GM23338 (cell line): ENCODE data around the gene RXFP3. TPM values are rescaled to one million over a fixed set of nuclear protein-coding genes. Genes with fewer than 3 reads are reported as not detected.

Experiments used
- ATAC-seq: fragments of 200-7000 bp; cut with Tn5 transposase; 3 replicates; pipeline ENCODE4 v1.9.1; 2020
- DNase-seq: peaks from one replicate; pipeline ENCODE4 v3.0.0-alpha.2; 2015; ENCODE audit warnings: low spot score
- H2AFZ ChIP-seq: fragments of 200-600 bp; sonication (generic); 2 replicates; pipeline ENCODE4 v1.8.0; 2016; ENCODE audit warnings: antibody characterized with exemption, mild to moderate bottlenecking, moderate library complexity
- H3F3A ChIP-seq: fragments of 200-600 bp; sonication (generic); replicated peaks from 2 replicates; pipeline ENCODE4 v1.8.0; 2017; ENCODE audit warnings: antibody characterized with exemption, mixed run types, low read depth
- H3K27ac ChIP-seq: fragments of 200-600 bp; sonication (generic); 2 replicates; pipeline ENCODE4 v1.6.1; 2016; ENCODE audit warnings: low read depth
- H3K27me3 ChIP-seq: fragments of 200-600 bp; sonication (generic); 2 replicates; pipeline ENCODE4 v1.8.0; 2016; ENCODE audit warnings: mild to moderate bottlenecking, mixed run types, moderate library complexity; ENCODE audit not compliant: insufficient read depth
- H3K36me3 ChIP-seq: fragments of 200-600 bp; sonication (generic); 2 replicates; pipeline ENCODE4 v1.8.0; 2016; ENCODE audit warnings: mild to moderate bottlenecking; ENCODE audit not compliant: insufficient read depth
- H3K4me1 ChIP-seq: fragments of 200-600 bp; sonication (generic); 2 replicates; pipeline ENCODE4 v1.8.0; 2016; ENCODE audit warnings: mild to moderate bottlenecking, moderate library complexity; ENCODE audit not compliant: insufficient read depth
- H3K4me2 ChIP-seq: fragments of 200-600 bp; sonication (generic); 2 replicates; pipeline ENCODE4 v1.7.1; 2017; ENCODE audit warnings: mixed run types
- H3K4me3 ChIP-seq: fragments of 200-600 bp; sonication (generic); 2 replicates; pipeline ENCODE4 v1.6.1; 2016; ENCODE audit warnings: mixed run types
- H3K79me2 ChIP-seq: fragments of 200-600 bp; sonication (generic); replicated peaks from 2 replicates; pipeline ENCODE4 v1.8.0; 2017; ENCODE audit warnings: mild to moderate bottlenecking; ENCODE audit not compliant: insufficient read depth
- H3K9me2 ChIP-seq: fragments of 200-600 bp; sonication (generic); 2 replicates; pipeline ENCODE4 v1.8.0; 2017; ENCODE audit not compliant: insufficient read depth
- H4K20me1 ChIP-seq: fragments of 200-600 bp; sonication (generic); replicated peaks from 2 replicates; pipeline ENCODE4 v1.8.0; 2017; ENCODE audit warnings: mild to moderate bottlenecking; ENCODE audit not compliant: insufficient read depth
- H3K27ac Mint-ChIP-seq: 2 replicates; pipeline ENCODE4 v1.8.0; 2020; ENCODE audit warnings: inconsistent platforms, mild to moderate bottlenecking, moderate library complexity, mixed read lengths
- H3K27me3 Mint-ChIP-seq: 3 replicates; pipeline ENCODE4 v1.8.0; 2022; ENCODE audit warnings: low read depth, mild to moderate bottlenecking, moderate library complexity, mixed read lengths, inconsistent platforms; ENCODE audit not compliant: insufficient read depth, poor library complexity
- H3K36me3 Mint-ChIP-seq: 3 replicates; pipeline ENCODE4 v1.8.0; 2021; ENCODE audit warnings: low read depth, mild to moderate bottlenecking, inconsistent platforms, moderate library complexity, mixed read lengths
- H3K4me1 Mint-ChIP-seq: 3 replicates; pipeline ENCODE4 v1.8.0; 2020; ENCODE audit warnings: mild to moderate bottlenecking, inconsistent platforms, mixed read lengths
- H3K4me3 Mint-ChIP-seq: 3 replicates; pipeline ENCODE4 v1.8.0; 2021; ENCODE audit warnings: moderate library complexity, mild to moderate bottlenecking, inconsistent platforms, mixed read lengths
- H3K9me3 Mint-ChIP-seq: 3 replicates; pipeline ENCODE4 v1.8.0; 2020; ENCODE audit warnings: moderate library complexity, mild to moderate bottlenecking, inconsistent platforms, mixed read lengths
- CREB1 ChIP-seq: fragments of 250-450 bp; sonication (Bioruptor Pico); IDR thresholded peaks from 2 replicates; pipeline ENCODE4 v1.5.0; 2020; ENCODE audit warnings: low read depth, mild to moderate bottlenecking, moderate library complexity
- EZH2 ChIP-seq: fragments of 200-600 bp; sonication (generic); IDR thresholded peaks from one replicate; pipeline ENCODE4 v1.8.0; 2017; ENCODE audit warnings: antibody characterized with exemption, mild to moderate bottlenecking, low read depth; ENCODE audit not compliant: unreplicated experiment
- EZH2phosphoT487 ChIP-seq: fragments of 200-600 bp; sonication (generic); IDR thresholded peaks from one replicate; pipeline ENCODE4 v1.8.1; 2018; ENCODE audit warnings: antibody characterized with exemption; ENCODE audit not compliant: unreplicated experiment
- JUNB ChIP-seq: IDR thresholded peaks from one replicate; pipeline ENCODE4 v1.6.1; 2016; ENCODE audit warnings: antibody characterized with exemption; ENCODE audit not compliant: unreplicated experiment
- NANOG ChIP-seq: IDR thresholded peaks from 2 replicates; pipeline ENCODE4 v1.6.1; 2016; ENCODE audit warnings: antibody characterized with exemption, borderline replicate concordance
- STAT1 ChIP-seq: IDR thresholded peaks from one replicate; pipeline ENCODE4 v1.6.1; 2016; ENCODE audit warnings: antibody characterized with exemption; ENCODE audit not compliant: unreplicated experiment
- ZNF114 ChIP-seq: fragments of 250-450 bp; sonication (Bioruptor Pico); IDR thresholded peaks from 2 replicates; pipeline ENCODE4 v1.5.0; 2020; ENCODE audit warnings: mild to moderate bottlenecking, moderate library complexity
- ZNF331 ChIP-seq: fragments of 250-450 bp; sonication (Bioruptor Pico); IDR thresholded peaks from 2 replicates; pipeline ENCODE4 v1.5.0; 2020; ENCODE audit warnings: low read depth, mild to moderate bottlenecking, moderate library complexity
- polyA plus RNA-seq: library from polyadenylated mRNA; unstranded; fragments of >200 nt; fragmentation: Nextera tagmentation; extraction: Ambion mirVana; gene quantifications from 2 replicates; pipeline ENCODE4 v1.2.1, GENCODE V29; 2016
- total RNA-seq: library from RNA; depleted of rRNA; stranded (reverse); fragments of >200 nt; shearing (Covaris generic); gene quantifications from 2 replicates; pipeline ENCODE4 v1.2.3, GENCODE V29; 2014
- TF ChIP-seq, protein P1 (sequence below): IDR thresholded peaks from one replicate; pipeline ENCODE4 v1.6.1; 2018; ENCODE audit warnings: antibody characterized with exemption; ENCODE audit not compliant: unreplicated experiment
- TF ChIP-seq, protein P2 (sequence below): fragments of 250-450 bp; sonication (Bioruptor Pico); IDR thresholded peaks from 2 replicates; pipeline ENCODE4 v1.5.0; 2020; ENCODE audit warnings: mild to moderate bottlenecking, moderate library complexity

Gene RXFP3
- total and polyA plus RNA-seq, 2 experiments from 2014 or later, result not detected

DNA sequence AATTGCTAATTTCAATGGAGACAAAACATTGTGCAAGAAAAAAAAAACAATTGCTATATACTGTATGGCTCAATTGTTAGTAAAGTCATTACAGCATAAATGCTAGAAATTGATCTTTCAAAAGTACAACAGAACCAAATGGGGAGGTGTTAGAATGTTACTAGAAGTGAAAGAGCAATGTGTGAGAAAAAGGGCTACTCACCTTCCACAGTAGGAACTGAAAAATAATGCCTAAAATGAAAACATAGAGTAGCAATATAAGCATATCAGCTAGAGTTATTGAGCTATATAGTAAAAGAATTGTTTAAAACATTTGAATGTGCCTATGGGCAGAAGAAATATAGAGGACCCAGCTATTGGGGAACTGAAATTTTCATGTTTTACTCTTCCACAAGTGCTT lies 10.9 kb upstream of the RXFP3 start (continued):
- TF ChIP-seq, protein P1, sequence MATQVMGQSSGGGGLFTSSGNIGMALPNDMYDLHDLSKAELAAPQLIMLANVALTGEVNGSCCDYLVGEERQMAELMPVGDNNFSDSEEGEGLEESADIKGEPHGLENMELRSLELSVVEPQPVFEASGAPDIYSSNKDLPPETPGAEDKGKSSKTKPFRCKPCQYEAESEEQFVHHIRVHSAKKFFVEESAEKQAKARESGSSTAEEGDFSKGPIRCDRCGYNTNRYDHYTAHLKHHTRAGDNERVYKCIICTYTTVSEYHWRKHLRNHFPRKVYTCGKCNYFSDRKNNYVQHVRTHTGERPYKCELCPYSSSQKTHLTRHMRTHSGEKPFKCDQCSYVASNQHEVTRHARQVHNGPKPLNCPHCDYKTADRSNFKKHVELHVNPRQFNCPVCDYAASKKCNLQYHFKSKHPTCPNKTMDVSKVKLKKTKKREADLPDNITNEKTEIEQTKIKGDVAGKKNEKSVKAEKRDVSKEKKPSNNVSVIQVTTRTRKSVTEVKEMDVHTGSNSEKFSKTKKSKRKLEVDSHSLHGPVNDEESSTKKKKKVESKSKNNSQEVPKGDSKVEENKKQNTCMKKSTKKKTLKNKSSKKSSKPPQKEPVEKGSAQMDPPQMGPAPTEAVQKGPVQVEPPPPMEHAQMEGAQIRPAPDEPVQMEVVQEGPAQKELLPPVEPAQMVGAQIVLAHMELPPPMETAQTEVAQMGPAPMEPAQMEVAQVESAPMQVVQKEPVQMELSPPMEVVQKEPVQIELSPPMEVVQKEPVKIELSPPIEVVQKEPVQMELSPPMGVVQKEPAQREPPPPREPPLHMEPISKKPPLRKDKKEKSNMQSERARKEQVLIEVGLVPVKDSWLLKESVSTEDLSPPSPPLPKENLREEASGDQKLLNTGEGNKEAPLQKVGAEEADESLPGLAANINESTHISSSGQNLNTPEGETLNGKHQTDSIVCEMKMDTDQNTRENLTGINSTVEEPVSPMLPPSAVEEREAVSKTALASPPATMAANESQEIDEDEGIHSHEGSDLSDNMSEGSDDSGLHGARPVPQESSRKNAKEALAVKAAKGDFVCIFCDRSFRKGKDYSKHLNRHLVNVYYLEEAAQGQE, result no peak
- no peak for TF ChIP-seq ZNF331 (CRISPR knock-in tag)

DNA sequence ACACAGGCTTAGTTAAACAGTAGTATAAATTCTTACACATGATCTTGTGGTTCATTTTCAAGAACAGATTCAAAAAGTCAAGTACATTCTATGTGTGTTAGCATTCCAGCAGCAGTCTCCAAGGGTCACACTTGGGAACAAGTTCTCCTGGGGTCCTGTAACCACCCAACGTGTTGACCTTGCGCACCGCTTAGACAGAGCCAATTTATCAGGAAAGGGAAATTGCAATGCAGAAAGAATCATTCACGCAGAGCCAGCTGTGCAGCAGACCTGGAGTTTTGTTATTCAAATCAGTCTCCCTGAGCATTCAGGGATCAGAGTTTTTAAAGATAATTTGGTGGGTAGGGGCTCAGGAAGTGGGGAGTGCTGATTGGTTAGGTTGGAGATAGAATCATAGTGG lies 8.5 kb upstream of the RXFP3 start:
- H3K27ac ChIP-seq, result no peak overlapping the region
- no peak for DNase-seq
- H3K4me2 ChIP-seq, result peak overlapping the region; percentile 64
- Mint-ChIP-seq H3K4me3 (no peak overlapping the region; the same call in 2 of the 3 replicates), H3K27me3 (peaks cover 3% of the 10 kb centered on the region), H3K36me3 (no peaks in the 10 kb centered on the region; the same call in 2 of the 3 replicates), H3K4me1 (peaks cover 40% of the 10 kb centered on the region), H3K27ac (0 out of 2 replicates have a peak overlapping the region, but pooled peaks have one; percentile 20), H3K9me3 (no peaks in the 10 kb centered on the region)
- no peaks in the 10 kb centered on the region for H3K27me3 ChIP-seq
- H3K4me1 ChIP-seq, result peaks cover 51% of the 10 kb centered on the region
- no peaks in the 10 kb centered on the region for H3K36me3 ChIP-seq
- H3F3A ChIP-seq, result no peaks in the 10 kb centered on the region
- no peaks in the 10 kb centered on the region for H4K20me1 ChIP-seq
- peak overlapping the region; percentile 24; the same call in 1 of the 2 replicates for H3K4me3 ChIP-seq
- peak; percentile 48 for ATAC-seq
- no peaks in the 10 kb centered on the region for H3K79me2 ChIP-seq
- H2AFZ ChIP-seq, result peak overlapping the region; percentile 90
- H3K9me2 ChIP-seq, result peaks cover 19% of the 10 kb centered on the region
- no peak for TF ChIP-seq ZNF331 (CRISPR knock-in tag)
- TF ChIP-seq, protein P1, result no peak
- TF ChIP-seq EZH2phosphoT487, result no peak
- no peak for TF ChIP-seq CREB1
- no peak for TF ChIP-seq NANOG
- TF ChIP-seq ZNF114 (CRISPR knock-in tag), result no peak
- TF ChIP-seq, protein P2, sequence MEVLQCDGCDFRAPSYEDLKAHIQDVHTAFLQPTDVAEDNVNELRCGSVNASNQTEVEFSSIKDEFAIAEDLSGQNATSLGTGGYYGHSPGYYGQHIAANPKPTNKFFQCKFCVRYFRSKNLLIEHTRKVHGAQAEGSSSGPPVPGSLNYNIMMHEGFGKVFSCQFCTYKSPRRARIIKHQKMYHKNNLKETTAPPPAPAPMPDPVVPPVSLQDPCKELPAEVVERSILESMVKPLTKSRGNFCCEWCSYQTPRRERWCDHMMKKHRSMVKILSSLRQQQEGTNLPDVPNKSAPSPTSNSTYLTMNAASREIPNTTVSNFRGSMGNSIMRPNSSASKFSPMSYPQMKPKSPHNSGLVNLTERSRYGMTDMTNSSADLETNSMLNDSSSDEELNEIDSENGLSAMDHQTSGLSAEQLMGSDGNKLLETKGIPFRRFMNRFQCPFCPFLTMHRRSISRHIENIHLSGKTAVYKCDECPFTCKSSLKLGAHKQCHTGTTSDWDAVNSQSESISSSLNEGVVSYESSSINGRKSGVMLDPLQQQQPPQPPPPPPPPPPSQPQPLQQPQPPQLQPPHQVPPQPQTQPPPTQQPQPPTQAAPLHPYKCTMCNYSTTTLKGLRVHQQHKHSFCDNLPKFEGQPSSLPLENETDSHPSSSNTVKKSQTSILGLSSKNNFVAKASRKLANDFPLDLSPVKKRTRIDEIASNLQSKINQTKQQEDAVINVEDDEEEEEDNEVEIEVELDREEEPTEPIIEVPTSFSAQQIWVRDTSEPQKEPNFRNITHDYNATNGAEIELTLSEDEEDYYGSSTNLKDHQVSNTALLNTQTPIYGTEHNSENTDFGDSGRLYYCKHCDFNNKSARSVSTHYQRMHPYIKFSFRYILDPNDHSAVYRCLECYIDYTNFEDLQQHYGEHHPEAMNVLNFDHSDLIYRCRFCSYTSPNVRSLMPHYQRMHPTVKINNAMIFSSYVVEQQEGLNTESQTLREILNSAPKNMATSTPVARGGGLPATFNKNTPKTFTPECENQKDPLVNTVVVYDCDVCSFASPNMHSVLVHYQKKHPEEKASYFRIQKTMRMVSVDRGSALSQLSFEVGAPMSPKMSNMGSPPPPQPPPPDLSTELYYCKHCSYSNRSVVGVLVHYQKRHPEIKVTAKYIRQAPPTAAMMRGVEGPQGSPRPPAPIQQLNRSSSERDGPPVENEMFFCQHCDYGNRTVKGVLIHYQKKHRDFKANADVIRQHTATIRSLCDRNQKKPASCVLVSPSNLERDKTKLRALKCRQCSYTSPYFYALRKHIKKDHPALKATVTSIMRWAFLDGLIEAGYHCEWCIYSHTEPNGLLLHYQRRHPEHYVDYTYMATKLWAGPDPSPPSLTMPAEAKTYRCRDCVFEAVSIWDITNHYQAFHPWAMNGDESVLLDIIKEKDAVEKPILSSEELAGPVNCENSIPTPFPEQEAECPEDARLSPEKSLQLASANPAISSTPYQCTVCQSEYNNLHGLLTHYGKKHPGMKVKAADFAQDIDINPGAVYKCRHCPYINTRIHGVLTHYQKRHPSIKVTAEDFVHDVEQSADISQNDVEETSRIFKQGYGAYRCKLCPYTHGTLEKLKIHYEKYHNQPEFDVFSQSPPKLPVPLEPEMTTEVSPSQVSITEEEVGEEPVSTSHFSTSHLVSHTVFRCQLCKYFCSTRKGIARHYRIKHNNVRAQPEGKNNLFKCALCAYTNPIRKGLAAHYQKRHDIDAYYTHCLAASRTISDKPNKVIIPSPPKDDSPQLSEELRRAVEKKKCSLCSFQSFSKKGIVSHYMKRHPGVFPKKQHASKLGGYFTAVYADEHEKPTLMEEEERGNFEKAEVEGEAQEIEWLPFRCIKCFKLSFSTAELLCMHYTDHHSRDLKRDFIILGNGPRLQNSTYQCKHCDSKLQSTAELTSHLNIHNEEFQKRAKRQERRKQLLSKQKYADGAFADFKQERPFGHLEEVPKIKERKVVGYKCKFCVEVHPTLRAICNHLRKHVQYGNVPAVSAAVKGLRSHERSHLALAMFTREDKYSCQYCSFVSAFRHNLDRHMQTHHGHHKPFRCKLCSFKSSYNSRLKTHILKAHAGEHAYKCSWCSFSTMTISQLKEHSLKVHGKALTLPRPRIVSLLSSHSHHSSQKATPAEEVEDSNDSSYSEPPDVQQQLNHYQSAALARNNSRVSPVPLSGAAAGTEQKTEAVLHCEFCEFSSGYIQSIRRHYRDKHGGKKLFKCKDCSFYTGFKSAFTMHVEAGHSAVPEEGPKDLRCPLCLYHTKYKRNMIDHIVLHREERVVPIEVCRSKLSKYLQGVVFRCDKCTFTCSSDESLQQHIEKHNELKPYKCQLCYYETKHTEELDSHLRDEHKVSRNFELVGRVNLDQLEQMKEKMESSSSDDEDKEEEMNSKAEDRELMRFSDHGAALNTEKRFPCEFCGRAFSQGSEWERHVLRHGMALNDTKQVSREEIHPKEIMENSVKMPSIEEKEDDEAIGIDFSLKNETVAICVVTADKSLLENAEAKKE (CRISPR knock-in tag), result no peak
- TF ChIP-seq JUNB, result no peak
- no peak for TF ChIP-seq EZH2
- TF ChIP-seq STAT1, result no peak
